ENCODE measurements around the gene P2RY12. TPM values are rescaled to one million over a fixed set of nuclear protein-coding genes. Genes with fewer than 3 reads are reported as not detected.

Gene P2RY12
- not detected in 2 replicates for total RNA-seq

DNA sequence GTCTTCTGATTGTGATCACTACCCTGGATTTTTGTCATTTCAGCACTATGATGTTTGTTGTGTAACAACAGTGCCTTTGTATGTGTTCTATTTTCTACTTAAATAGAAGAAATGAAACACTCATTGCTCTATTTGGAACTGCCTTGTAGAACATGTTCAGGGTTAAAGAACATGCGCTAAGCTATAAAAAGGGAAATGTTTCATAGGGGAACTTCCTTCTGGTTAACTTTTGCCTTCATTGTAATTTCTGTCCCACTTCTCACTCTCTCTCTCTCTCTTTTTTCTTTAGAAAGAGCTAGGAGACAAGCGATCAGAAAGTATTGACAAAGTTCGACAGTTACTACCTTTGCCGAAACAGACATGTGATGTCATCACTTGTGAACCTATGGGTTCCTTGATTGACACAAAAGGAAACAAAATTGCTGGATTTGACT, at the start of gene P2RY12:
TSS of gene P2RY12 (minus strand) at position 13 of the 434 bp plus-strand sequence. CDS start 45,908 bp downstream, outside the sequence.

DNA sequence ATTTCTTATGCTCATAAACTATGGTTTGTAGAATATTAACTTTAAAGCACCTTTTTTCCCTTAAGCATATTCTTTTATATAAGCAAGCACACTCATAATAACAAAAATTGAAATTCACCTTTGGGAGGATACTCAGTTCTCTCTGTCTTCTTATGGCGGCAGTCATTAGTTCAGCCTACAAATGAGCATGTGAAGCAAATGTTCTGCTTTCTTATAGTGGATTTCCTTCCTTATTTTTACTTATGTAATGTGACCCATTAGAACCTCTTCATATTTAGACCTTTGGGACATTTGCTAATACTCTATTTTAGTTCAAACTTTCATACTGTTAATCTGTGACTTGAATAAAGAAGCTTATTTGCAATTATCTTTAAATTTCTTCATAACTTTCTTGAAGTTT, 55.2 kb downstream of the P2RY12 start, which contains the start of gene P2RY13:
TSS of gene P2RY13 (minus strand) at position 187 of the 400 bp plus-strand sequence. CDS start at position 166, 21 bp downstream.

DNA sequence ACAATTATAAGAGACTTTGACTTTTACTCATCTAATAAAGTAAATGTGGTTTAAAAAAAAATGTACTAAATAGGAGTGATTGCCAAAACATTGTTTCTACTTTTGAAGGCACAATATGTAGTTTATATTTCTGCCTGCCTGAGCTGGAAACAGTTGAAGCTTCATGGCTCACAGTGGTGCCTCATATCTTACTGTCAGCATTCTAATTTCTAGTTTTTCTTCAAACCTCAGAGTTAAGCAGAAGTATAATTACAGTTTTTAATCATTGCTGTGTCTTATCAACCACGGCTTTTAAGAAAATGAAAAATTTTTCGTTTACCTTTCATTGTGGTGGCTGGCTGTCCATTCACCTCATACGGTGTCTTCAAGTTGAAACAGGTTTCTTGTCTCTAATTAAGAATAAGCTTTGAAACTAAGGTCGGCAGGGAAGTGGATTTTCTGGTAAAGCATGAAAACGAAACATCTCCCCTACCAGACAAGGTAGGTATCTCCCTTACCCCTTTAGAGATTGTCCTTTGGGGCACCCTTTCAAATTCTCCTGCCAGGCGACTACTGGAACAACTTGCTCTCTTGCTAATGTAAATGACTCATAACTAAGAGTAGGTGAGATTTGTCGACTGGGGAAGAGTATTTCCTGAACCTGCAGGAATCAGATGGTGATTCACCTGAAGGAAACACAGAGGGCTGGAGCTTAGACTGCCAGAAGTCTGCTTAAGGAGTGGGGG, 68.1 kb downstream of the P2RY12 start, which contains the start of gene GPR87:
TSS of gene GPR87 (minus strand) at position 554 of the 725 bp plus-strand sequence. CDS start 16,720 bp downstream, outside the sequence.

Other genes with a start within 250 kb of the P2RY12 start
- not detected in 2 replicates for gene GPR171, start 181.5 kb downstream of the P2RY12 start, total RNA-seq
- not detected in 2 replicates for gene P2RY14, start 106.2 kb downstream of the P2RY12 start, total RNA-seq
- gene GPR87, start 67.9 kb downstream of the P2RY12 start, total RNA-seq = 61.2 and 66.5 TPM in 2 replicates
- not detected in 2 replicates for gene P2RY13, start 55.2 kb downstream of the P2RY12 start, total RNA-seq
- gene IGSF10, start 76.3 kb upstream of the P2RY12 start, total RNA-seq = not detected in 2 replicates